Chondrocyte (in vitro differentiated cells): ENCODE results near the gene POT1. TPM values are rescaled to one million over a fixed set of nuclear protein-coding genes. Genes with fewer than 3 reads are reported as not detected.

Experiments
- DNase-seq: peaks from one replicate; pipeline ENCODE4 v3.0.0; 2021; ENCODE audit warnings: mixed read lengths, low spot score
- H3K27ac Mint-ChIP-seq: one replicate; pipeline ENCODE4 v1.8.0; 2021; ENCODE audit warnings: mild to moderate bottlenecking, moderate library complexity, mixed read lengths; ENCODE audit not compliant: unreplicated experiment
- H3K27me3 Mint-ChIP-seq: 2 replicates; pipeline ENCODE4 v1.8.0; 2021; ENCODE audit warnings: low read depth, mixed read lengths
- H3K36me3 Mint-ChIP-seq: 2 replicates; pipeline ENCODE4 v1.8.0; 2021; ENCODE audit warnings: low read depth, mixed read lengths
- H3K4me1 Mint-ChIP-seq: 2 replicates; pipeline ENCODE4 v1.8.0; 2021; ENCODE audit warnings: low read depth, mild to moderate bottlenecking, mixed read lengths
- H3K4me3 Mint-ChIP-seq: one replicate; pipeline ENCODE4 v1.8.0; 2021; ENCODE audit warnings: mild to moderate bottlenecking, moderate library complexity, mixed read lengths; ENCODE audit not compliant: unreplicated experiment
- H3K9me3 Mint-ChIP-seq: 2 replicates; pipeline ENCODE4 v1.8.0; 2021; ENCODE audit warnings: low read depth, mixed read lengths
- CTCF ChIP-seq: fragments of 200-600 bp; sonication (generic); IDR thresholded peaks from 2 replicates; pipeline ENCODE4 v1.5.0; 2021; ENCODE audit warnings: antibody characterized with exemption, mild to moderate bottlenecking, moderate library complexity
- total RNA-seq: library from RNA; stranded (reverse); gene quantifications from 3 replicates; pipeline ENCODE4 v1.2.1, GENCODE V29; 2021

Gene POT1
- total RNA-seq, 1 donor from 2014 or later = 14.2 TPM

GRCh38 chr7:124792002-124792401 is 137.6 kb downstream of the POT1 start:
- no peak for TF ChIP-seq CTCF
- Mint-ChIP-seq H3K27me3 (peaks cover 2% of the 10 kb centered on the region), H3K27ac (no peak overlapping the region), H3K4me3 (no peak overlapping the region), H3K9me3 (peaks cover 12% of the 10 kb centered on the region), H3K36me3 (peaks cover 3% of the 10 kb centered on the region), H3K4me1 (peaks cover 3% of the 10 kb centered on the region)
- no peak for DNase-seq

- Mint-ChIP-seq H3K4me1 (peaks cover 3% of the 10 kb centered on the region), H3K9me3 (peaks cover 10% of the 10 kb centered on the region), H3K36me3 (peaks cover 2% of the 10 kb centered on the region), H3K27me3 (peaks cover 2% of the 10 kb centered on the region), H3K4me3 (no peak overlapping the region), H3K27ac (no peak overlapping the region)
- DNase-seq = no peak
- no peak for TF ChIP-seq CTCF
Measured at GRCh38 chr7:124791426-124791825, 138.2 kb downstream of the POT1 start.

GRCh38 chr7:124790645-124791044 is 139.0 kb downstream of the POT1 start:
- Mint-ChIP-seq H3K27me3 (peaks cover 2% of the 10 kb centered on the region), H3K4me1 (peaks cover 3% of the 10 kb centered on the region), H3K9me3 (peaks cover 2% of the 10 kb centered on the region), H3K36me3 (no peaks in the 10 kb centered on the region), H3K4me3 (no peak overlapping the region), H3K27ac (no peak overlapping the region)
- TF ChIP-seq CTCF = no peak
- DNase-seq = no peak

DNA sequence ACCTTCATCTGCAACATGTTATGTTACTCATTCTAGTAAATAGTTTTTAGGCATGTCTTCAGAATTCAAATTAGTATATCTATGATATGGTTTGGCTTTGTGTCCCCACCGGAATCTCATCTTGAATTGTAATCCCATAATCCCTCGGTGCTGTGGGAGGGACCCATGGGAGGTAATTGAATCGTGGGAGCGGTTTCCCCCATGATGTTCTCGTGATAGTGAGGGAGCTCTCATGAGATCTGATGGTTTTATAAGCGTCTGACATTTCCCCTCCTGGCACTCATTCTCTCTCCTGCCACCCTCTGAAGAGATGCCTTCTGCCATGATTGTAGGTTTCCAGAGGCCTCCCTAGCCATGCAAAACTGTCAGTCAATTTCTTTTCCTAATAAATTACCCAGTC is 143.6 kb downstream of the POT1 start:
- H3K4me1 Mint-ChIP-seq = peaks cover under 1% of the 10 kb centered on the region
- DNase-seq = no peak
- H3K9me3 Mint-ChIP-seq = no peaks in the 10 kb centered on the region

DNA sequence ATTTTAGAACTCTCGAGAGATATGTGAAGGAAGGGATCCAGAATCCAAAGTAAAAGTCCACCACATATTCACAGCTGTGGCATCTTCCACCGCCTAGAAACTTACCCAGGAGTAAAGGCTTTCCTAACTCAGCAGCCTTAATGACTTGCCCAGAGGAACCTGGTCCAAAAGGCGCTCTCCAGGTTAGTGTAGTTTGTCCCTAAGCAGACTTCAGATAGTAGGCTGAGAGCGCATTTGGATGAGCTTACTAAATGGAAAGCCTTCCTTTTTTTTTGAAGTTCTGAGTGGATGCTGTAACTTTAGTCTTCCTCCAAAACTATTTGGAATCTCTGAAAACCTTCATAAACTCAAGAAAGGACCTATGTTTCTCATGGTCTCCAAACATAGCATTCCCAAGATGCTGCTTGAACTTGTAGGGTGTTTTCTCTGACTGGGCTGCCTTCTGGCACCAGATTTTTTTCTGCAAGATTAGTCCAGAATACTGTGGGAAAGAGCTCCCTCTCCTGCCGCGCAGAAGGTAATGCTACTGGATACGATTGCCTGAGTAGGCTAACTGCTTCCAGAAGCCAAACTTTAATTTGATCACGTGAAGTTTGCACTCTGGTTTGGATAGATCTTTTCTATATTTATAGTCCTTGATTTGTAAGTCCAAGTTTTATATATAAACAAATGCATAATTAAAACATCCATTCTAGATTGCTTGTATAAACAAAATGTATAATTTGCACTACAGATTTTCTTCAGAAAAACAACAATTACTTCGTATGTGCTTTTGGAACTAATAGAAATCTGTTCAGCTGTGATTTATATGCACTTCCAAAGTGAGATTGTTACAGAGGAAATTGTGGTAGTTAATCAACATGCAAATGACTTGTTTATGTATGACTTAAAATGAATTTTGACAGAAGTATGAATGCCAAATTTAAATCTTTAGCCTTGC is 144.5 kb downstream of the POT1 start:
- no peak for DNase-seq
- TF ChIP-seq CTCF = peak; percentile 98
- H3K27me3 Mint-ChIP-seq = no peaks in the 10 kb centered on the region
- no peak overlapping the region for H3K27ac Mint-ChIP-seq
- H3K4me1 Mint-ChIP-seq = no peaks in the 10 kb centered on the region
- H3K36me3 Mint-ChIP-seq = no peaks in the 10 kb centered on the region
- no peak overlapping the region for H3K4me3 Mint-ChIP-seq
- no peaks in the 10 kb centered on the region for H3K9me3 Mint-ChIP-seq

More for the DNA sequence above, 143.6 kb downstream of the POT1 start:
- H3K27ac Mint-ChIP-seq = no peak overlapping the region
- H3K4me3 Mint-ChIP-seq = no peak overlapping the region
- TF ChIP-seq CTCF = no peak
- H3K36me3 Mint-ChIP-seq = no peaks in the 10 kb centered on the region
- peaks cover 2% of the 10 kb centered on the region for H3K27me3 Mint-ChIP-seq
